Measurements from ENCODE around the gene AFAP1. TPM values are rescaled to one million over a fixed set of nuclear protein-coding genes. Genes with fewer than 3 reads are reported as not detected.

The AFAP1 gene
- total RNA-seq, 2 donors from 2014 or later: 32.1 to 40.1 TPM

DNA sequence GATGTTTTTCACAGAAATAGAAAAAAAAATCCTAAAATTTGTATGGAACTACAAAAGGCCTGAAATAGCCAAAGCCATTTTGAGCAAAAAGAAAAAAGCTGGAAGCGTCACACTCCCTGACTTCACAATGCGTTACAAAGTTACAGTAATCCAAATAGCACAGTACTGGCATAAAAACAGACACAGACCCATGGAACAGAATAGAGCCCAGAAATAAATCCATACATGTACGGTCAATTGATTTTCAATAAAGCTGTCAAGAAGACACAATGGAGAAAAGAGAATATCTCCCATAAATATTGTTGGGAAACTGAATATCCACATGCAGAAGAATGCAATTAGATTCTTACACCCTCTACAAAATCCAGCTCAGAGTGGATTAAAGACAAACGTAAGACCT is 208.2 kb downstream of the AFAP1 start:
- no peak overlapping the region for H3K4me3 ChIP-seq
- H3K27me3 ChIP-seq (replicated peaks; ENCODE audit: insufficient read depth): no peaks in the 10 kb centered on the region
- H3K4me1 ChIP-seq (ENCODE audit: control insufficient read depth in 1 of 2, low read depth in 2 of 2): no peaks in the 10 kb centered on the region
- H3K27ac ChIP-seq: no peak overlapping the region
- TF ChIP-seq, protein P1, sequence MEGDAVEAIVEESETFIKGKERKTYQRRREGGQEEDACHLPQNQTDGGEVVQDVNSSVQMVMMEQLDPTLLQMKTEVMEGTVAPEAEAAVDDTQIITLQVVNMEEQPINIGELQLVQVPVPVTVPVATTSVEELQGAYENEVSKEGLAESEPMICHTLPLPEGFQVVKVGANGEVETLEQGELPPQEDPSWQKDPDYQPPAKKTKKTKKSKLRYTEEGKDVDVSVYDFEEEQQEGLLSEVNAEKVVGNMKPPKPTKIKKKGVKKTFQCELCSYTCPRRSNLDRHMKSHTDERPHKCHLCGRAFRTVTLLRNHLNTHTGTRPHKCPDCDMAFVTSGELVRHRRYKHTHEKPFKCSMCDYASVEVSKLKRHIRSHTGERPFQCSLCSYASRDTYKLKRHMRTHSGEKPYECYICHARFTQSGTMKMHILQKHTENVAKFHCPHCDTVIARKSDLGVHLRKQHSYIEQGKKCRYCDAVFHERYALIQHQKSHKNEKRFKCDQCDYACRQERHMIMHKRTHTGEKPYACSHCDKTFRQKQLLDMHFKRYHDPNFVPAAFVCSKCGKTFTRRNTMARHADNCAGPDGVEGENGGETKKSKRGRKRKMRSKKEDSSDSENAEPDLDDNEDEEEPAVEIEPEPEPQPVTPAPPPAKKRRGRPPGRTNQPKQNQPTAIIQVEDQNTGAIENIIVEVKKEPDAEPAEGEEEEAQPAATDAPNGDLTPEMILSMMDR (IDR thresholded peaks at IDR 0.05): no peak
- no peaks in the 10 kb centered on the region for H3K36me3 ChIP-seq
- DNase-seq (ENCODE audit: low spot score): no peak
- H3K9me3 ChIP-seq: no peaks in the 10 kb centered on the region
- ATAC-seq (ENCODE audit: insufficient number of reproducible peaks, low FRiP score, low read depth): no peak

DNA sequence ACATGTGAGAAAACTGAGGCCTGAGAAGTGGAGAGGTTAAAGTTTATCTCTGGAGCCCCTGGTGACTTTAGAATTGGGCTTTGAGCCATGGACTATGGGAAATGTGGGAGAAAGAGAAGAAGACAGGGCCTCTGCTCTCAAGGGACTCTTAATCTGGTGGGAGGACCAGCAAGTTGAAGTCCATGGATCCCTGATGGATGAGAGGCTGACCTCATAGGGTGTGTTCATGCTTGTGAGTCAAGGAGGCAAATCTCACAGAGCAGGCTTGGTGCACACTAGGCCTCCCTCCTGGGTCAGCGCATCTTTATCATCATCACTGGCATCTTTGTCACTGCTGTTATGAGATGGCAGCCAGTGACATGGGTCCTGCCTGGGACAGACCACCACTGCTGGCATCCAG is 211.9 kb downstream of the AFAP1 start:
- TF ChIP-seq, protein P1 (IDR thresholded peaks at IDR 0.05): no peak
- Histone ChIP-seq H3K4me3 (no peak overlapping the region), H3K27ac (no peak overlapping the region), H3K27me3 (replicated peaks; ENCODE audit: insufficient read depth) (no peaks in the 10 kb centered on the region), H3K4me1 (ENCODE audit: control insufficient read depth in 1 of 2, low read depth in 2 of 2) (no peaks in the 10 kb centered on the region), H3K9me3 (no peaks in the 10 kb centered on the region), H3K36me3 (no peaks in the 10 kb centered on the region)
- ATAC-seq (ENCODE audit: insufficient number of reproducible peaks, low FRiP score, low read depth) (no peak), DNase-seq (ENCODE audit: low spot score) (no peak)

DNA sequence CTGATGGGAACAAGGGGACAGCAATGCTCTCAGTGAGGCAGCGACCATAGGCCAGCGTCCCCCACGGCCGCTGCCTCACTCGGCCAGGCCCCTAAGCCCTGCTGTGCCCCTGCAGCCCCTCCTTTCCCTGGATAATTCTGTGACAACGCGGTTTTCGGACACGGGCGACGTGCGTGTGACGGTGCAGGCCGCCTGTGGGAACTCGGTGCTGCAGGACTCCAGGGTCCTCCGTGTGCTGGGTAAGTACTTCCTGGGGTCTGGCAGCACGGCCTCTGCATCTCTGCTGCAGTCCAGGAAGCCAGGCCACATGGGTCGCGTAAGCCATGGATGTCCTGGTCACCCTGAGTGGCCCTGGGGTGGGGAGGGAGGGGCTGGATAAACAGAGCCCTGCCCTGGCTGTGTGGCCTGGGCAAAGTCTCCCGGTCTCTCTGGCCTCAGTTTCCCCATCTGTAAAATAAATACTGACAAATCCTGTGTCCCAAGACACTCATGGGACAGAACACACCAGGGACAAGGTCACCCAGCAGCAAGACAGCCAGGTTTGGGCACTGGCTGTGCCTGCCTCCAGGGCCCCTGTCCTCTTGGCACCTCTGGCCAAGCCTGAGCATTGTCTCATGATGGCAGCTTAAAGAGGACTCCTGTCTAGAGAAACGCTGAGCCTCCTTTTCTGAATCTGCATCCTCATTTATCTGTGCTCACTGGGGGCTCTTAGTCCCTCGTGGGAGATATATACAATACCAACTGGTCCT is 212.8 kb downstream of the AFAP1 start:
- DNase-seq (ENCODE audit: low spot score) (no peak), ATAC-seq (ENCODE audit: insufficient number of reproducible peaks, low FRiP score, low read depth) (no peak)
- Histone ChIP-seq H3K4me3 (no peak overlapping the region), H3K9me3 (no peaks in the 10 kb centered on the region), H3K36me3 (no peaks in the 10 kb centered on the region), H3K27ac (no peak overlapping the region), H3K4me1 (ENCODE audit: control insufficient read depth in 1 of 2, low read depth in 2 of 2) (no peaks in the 10 kb centered on the region), H3K27me3 (replicated peaks; ENCODE audit: insufficient read depth) (no peaks in the 10 kb centered on the region)
- TF ChIP-seq, protein P1 (IDR thresholded peaks at IDR 0.05): no peak

DNA sequence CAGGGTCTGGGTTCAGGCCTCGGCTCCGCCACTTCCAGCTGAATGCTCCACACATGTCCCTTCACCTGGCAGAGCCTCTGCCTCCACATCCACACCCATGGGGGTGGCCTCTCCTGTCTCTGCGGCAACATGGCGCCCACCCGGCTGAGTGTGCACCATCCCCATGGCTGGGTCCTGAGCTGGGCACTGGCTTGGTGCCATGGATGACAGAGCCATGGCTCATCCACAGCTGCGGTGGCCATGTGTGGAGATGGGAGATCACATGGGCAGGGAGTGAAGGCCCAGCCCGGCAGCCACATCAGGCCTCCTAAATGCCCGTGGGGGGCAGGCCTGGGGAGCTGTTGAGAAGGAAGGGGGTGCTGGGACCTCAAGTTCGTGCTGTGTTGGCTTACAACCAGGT is 213.7 kb downstream of the AFAP1 start:
- no peaks in the 10 kb centered on the region for H3K36me3 ChIP-seq
- H3K4me1 ChIP-seq (ENCODE audit: control insufficient read depth in 1 of 2, low read depth in 2 of 2): no peaks in the 10 kb centered on the region
- no peak for DNase-seq (ENCODE audit: low spot score)
- ATAC-seq (ENCODE audit: insufficient number of reproducible peaks, low FRiP score, low read depth): no peak
- H3K27ac ChIP-seq: no peak overlapping the region
- H3K4me3 ChIP-seq: no peak overlapping the region
- H3K9me3 ChIP-seq: no peaks in the 10 kb centered on the region
- H3K27me3 ChIP-seq (replicated peaks; ENCODE audit: insufficient read depth): no peaks in the 10 kb centered on the region
- TF ChIP-seq, protein P1 (IDR thresholded peaks at IDR 0.05): no peak

DNA sequence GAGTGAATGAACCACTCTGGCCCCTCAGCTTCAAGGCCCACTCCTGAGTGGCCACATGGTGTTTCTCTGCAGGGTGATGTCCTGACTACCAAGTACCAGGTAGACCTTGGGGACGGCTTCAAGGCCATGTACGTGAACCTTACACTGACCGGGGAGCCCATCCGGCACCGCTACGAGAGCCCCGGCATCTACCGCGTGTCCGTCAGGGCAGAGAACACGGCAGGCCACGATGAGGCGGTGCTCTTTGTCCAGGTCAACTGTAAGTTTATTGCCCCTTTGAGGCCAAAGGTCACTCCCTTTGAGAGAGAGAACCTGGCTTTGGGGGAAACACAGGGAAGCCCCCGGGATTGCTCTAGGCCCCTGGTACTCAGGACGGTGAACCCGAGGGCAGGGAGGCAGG is 216.0 kb downstream of the AFAP1 start:
- Histone ChIP-seq H3K36me3 (no peaks in the 10 kb centered on the region), H3K27me3 (replicated peaks; ENCODE audit: insufficient read depth) (no peaks in the 10 kb centered on the region), H3K4me3 (no peak overlapping the region), H3K9me3 (no peaks in the 10 kb centered on the region), H3K27ac (no peak overlapping the region), H3K4me1 (ENCODE audit: control insufficient read depth in 1 of 2, low read depth in 2 of 2) (no peaks in the 10 kb centered on the region)
- ATAC-seq (ENCODE audit: insufficient number of reproducible peaks, low FRiP score, low read depth) (no peak), DNase-seq (ENCODE audit: low spot score) (no peak)
- TF ChIP-seq, protein P1 (IDR thresholded peaks at IDR 0.05): no peak

Measured in thoracic aorta (tissue), 2 donors.